Renal cortical epithelial cell (primary cell): ENCODE data around the gene SMAD2. TPM values are rescaled to one million over a fixed set of nuclear protein-coding genes. Genes with fewer than 3 reads are reported as not detected.

Experiments used
- DNase-seq: peaks from one replicate; pipeline ENCODE4 v3.0.0-alpha.2; 2011; ENCODE audit warnings: low read depth
- total RNA-seq: library from RNA; depleted of rRNA; stranded (reverse); fragments of >200 nt; gene quantifications from 2 replicates; pipeline ENCODE4 v1.2.3, GENCODE V29; 2014

The SMAD2 gene
- total RNA-seq, 1 donor from 2014 or later = 254 TPM

- DNase-seq = no peak
Measured at GRCh38 chr18:47898055-47898454, 32.4 kb downstream of the SMAD2 start.

- DNase-seq = peak; percentile 36
Measured at GRCh38 chr18:47895565-47896250, 34.8 kb downstream of the SMAD2 start.

- DNase-seq = no peak
Measured at GRCh38 chr18:47893939-47894699, 36.3 kb downstream of the SMAD2 start.

- no peak for DNase-seq
Measured at GRCh38 chr18:47893047-47893446, 37.4 kb downstream of the SMAD2 start.

- DNase-seq = no peak
Measured at GRCh38 chr18:47888156-47888555, 42.3 kb downstream of the SMAD2 start.

GRCh38 chr18:47887227-47887626 is 43.2 kb downstream of the SMAD2 start:
- DNase-seq = no peak

GRCh38 chr18:47883771-47884413 is 46.6 kb downstream of the SMAD2 start:
- DNase-seq = peak; percentile 74

- peak; percentile 23 for DNase-seq
Measured at GRCh38 chr18:47882641-47883040, 47.8 kb downstream of the SMAD2 start.

GRCh38 chr18:47881752-47882455 is 48.6 kb downstream of the SMAD2 start:
- peak; percentile 97 for DNase-seq

- no peak for DNase-seq
Measured at GRCh38 chr18:47881042-47881441, 49.4 kb downstream of the SMAD2 start.

- DNase-seq = no peak
Measured at GRCh38 chr18:47877892-47878291, 52.6 kb downstream of the SMAD2 start.

- DNase-seq = no peak
Measured at GRCh38 chr18:47876813-47877212, 53.6 kb downstream of the SMAD2 start.

- DNase-seq = no peak
Measured at GRCh38 chr18:47873625-47874024, 56.8 kb downstream of the SMAD2 start.

GRCh38 chr18:47872426-47872825 is 58.0 kb downstream of the SMAD2 start:
- no peak for DNase-seq

- DNase-seq = no peak
Measured at GRCh38 chr18:47871288-47871687, 59.2 kb downstream of the SMAD2 start.

- no peak for DNase-seq
Measured at GRCh38 chr18:47870605-47871004, 59.9 kb downstream of the SMAD2 start.

- no peak for DNase-seq
Measured at GRCh38 chr18:47868744-47869143, 61.7 kb downstream of the SMAD2 start.

- no peak for DNase-seq
Measured at GRCh38 chr18:47865183-47865582, 65.3 kb downstream of the SMAD2 start.

- DNase-seq = no peak
Measured at GRCh38 chr18:47863041-47863440, 67.4 kb downstream of the SMAD2 start.

GRCh38 chr18:47858607-47859006 is 71.9 kb downstream of the SMAD2 start:
- DNase-seq = no peak

GRCh38 chr18:47847635-47848034 is 82.8 kb downstream of the SMAD2 start:
- no peak for DNase-seq

- peak; percentile 36 for DNase-seq
Measured at GRCh38 chr18:47846431-47846830, 84.0 kb downstream of the SMAD2 start.
